Stomach (tissue), 9 donors: ENCODE measurements around the gene SMPD3. TPM values are rescaled to one million over a fixed set of nuclear protein-coding genes. Genes with fewer than 3 reads are reported as not detected.

Experiments
- DNase-seq, 2 donors: peaks; one replicate each; pipeline versions ENCODE4 v3.0.0 to v3.0.0-alpha.2; 2013 to 2019
- H3K27ac ChIP-seq, 5 donors: fragments of 200-600 bp in 4 of 5; sonication (generic) in 4 of 5; one replicate each; pipeline ENCODE4 v1.5.1; 2013 to 2019; ENCODE audit warnings: mild to moderate bottlenecking in 1 of 5, moderate library complexity in 1 of 5
- H3K27me3 ChIP-seq, 3 donors: fragments of 200-600 bp; sonication (generic); one replicate each; pipeline ENCODE4 v1.5.1; 2017 to 2019; ENCODE audit warnings: mixed run types in 1 of 3
- H3K36me3 ChIP-seq, 4 donors: fragments of 200-600 bp; sonication (generic); 1 replicate in 3 of 4; 2 replicates in 1 of 4; pipeline ENCODE4 v1.5.1; 2016 to 2019
- H3K4me1 ChIP-seq, 4 donors: fragments of 200-600 bp; sonication (generic); one replicate each; pipeline ENCODE4 v1.5.1; 2016 to 2019
- H3K4me3 ChIP-seq, 4 donors: fragments of 200-600 bp; sonication (generic) in 3 of 4; one replicate each; pipeline ENCODE4 v1.5.1; 2016 to 2019; ENCODE audit warnings: mild to moderate bottlenecking in 1 of 4
- H3K9me3 ChIP-seq, 4 donors: fragments of 200-600 bp; sonication (generic); one replicate each; pipeline ENCODE4 v1.5.1; 2016 to 2019
- EP300 ChIP-seq: sonication (generic); formaldehyde crosslinking; IDR thresholded peaks from one replicate; pipeline ENCODE4 v1.6.1; 2017; ENCODE audit warnings: antibody characterized with exemption
- POLR2A ChIP-seq, 4 donors: fragments of 450-650 bp; IDR thresholded peaks; one replicate each; pipeline ENCODE4 v1.6.1; 2016; ENCODE audit warnings: antibody characterized with exemption in 4 of 4, control low read depth in 2 of 4, mild to moderate bottlenecking in 1 of 4, moderate library complexity in 1 of 4
- POLR2AphosphoS5 ChIP-seq, 3 donors: sonication (generic); formaldehyde crosslinking; IDR thresholded peaks; one replicate each; pipeline ENCODE4 v1.6.1; 2016; ENCODE audit warnings: antibody characterized with exemption in 3 of 3
- WGBS, 5 donors: extraction: QIAGEN DNeasy Blood & Tissue Kit in 3 of 5; methylation state at CpG; one replicate each; pipeline versions ENCODE4 v1.1.5 to v1.1.7; 2013 to 2018; 5-methylcytosine and 5-hydroxymethylcytosine counted together
- intact Hi-C: fragments of 100-400 bp; cut with DNase I; formaldehyde crosslinking; loops from one replicate; pipeline ENCODE4 v1.15.1; 2023; ENCODE audit warnings: low total_unique reads
- polyA plus RNA-seq, 3 donors: library from polyadenylated mRNA; stranded (reverse); fragments of 200-250 nt; gene quantifications; one replicate each; pipeline ENCODE4 v1.2.3, GENCODE V29; 2013
- total RNA-seq, 5 donors: library from RNA; depleted of rRNA; stranded (reverse); fragments of >200 nt; gene quantifications; one replicate each; pipeline versions ENCODE4 v1.1.0 to v1.2.3, GENCODE V29; 2014 to 2016
- TF ChIP-seq, protein P1 (sequence below), 7 experiments: fragments of 450-650 bp in 4 of 7; fragments of 200-600 bp in 3 of 7; sonication (generic) in 3 of 7; IDR thresholded peaks; one replicate each; pipeline ENCODE4 v1.5.1; 2016 to 2019; ENCODE audit warnings: antibody characterized with exemption in 7 of 7, control low read depth in 2 of 7, mild to moderate bottlenecking in 1 of 7
- donor health status: healthy with polysubstance abuse.
- donor health status: Bipolar disorder and iron deficiency.
- donor health status: healthy.

SMPD3 gene
- total and polyA plus RNA-seq, 8 donors, result 1.7 to 110 (median 53.7) TPM

DNA sequence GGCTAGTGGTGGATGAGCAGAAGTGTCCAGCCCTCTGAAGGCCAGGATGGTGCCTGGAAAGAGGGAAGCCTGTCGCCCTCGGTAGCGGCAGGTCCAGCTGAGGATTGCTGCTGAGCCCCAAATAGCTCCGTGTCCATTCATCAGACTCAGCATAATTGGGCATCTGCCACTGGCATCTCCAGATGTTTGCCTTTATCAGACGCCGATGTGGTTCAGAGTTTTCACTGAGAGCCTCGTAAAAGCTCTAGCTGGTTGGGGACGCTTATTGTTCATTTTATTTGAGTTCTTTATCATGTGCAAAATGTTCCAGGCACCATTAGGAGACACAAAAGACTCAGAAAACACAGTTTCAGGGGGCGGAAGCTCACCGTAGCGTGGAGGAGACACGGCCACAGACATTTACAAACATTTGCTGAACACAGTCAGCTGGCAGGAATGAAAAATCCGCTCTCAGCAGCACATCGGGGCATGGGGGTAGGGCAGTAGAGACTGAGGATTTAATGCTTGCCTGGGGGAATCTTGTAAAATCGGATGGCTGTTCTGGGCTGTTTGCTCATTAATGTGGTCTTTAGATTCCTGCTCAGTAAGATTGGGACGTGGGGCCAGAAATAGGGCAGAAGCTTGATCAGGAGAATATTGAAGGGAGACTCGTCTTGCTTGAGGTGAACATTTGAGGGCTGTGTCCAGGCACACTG is 41.7 kb downstream of the SMPD3 start:
- 15 to 37% (median 19%) methylated on average over 17 of the region's 17 CpGs for whole genome bisulfite sequencing, 5 donors
- TF ChIP-seq, protein P1, sequence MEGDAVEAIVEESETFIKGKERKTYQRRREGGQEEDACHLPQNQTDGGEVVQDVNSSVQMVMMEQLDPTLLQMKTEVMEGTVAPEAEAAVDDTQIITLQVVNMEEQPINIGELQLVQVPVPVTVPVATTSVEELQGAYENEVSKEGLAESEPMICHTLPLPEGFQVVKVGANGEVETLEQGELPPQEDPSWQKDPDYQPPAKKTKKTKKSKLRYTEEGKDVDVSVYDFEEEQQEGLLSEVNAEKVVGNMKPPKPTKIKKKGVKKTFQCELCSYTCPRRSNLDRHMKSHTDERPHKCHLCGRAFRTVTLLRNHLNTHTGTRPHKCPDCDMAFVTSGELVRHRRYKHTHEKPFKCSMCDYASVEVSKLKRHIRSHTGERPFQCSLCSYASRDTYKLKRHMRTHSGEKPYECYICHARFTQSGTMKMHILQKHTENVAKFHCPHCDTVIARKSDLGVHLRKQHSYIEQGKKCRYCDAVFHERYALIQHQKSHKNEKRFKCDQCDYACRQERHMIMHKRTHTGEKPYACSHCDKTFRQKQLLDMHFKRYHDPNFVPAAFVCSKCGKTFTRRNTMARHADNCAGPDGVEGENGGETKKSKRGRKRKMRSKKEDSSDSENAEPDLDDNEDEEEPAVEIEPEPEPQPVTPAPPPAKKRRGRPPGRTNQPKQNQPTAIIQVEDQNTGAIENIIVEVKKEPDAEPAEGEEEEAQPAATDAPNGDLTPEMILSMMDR (IDR thresholded peaks at IDR 0.05), result no peak
- TF ChIP-seq EP300 (no peak), POLR2AphosphoS5 (IDR thresholded peaks at IDR 0.05) (no peak), POLR2A (IDR thresholded peaks at IDR 0.05) (no peak)
- peak in 1 of 2 donors; percentile 44 for DNase-seq

DNA sequence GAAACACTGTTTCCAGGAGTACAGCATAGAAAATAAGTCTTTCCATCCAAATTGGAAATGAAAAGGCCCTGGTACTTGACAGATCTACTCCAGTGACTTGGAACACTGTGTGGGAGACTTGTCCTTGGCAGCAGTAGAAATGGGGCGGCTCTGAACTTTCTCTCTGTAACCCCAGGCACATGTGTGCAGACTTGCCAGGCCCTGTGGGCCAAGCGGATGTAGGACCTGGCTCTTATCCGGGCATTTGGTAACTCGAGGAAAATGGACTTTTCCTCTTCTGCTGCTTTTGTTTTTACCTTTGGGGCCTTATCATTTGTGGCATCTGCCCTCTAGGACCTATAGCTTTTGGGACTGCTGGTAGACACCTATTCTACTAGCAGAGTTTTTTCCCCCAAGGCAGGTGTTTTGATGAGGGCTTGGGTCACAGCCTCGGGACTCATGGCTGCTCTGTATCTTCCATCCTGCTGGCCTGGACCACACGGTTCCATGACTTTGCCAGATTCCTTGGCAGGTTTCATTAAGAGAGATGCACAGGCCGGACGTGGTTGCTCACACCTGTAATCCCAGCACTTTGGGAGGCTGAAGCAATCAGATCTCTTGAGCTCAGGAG is 43.5 kb downstream of the SMPD3 start:
- H3K27me3 ChIP-seq, result peaks cover 0 to 12% (median 0%) of the 10 kb centered on the region in 3 donors
- TF ChIP-seq, protein P1 (IDR thresholded peaks at IDR 0.05), result no peak
- TF ChIP-seq POLR2A (IDR thresholded peaks at IDR 0.05) (no peak), POLR2AphosphoS5 (IDR thresholded peaks at IDR 0.05) (no peak)
- H3K4me3 ChIP-seq, result no peak overlapping the region
- intact Hi-C loops, result loop anchor here (10.0 kb wide), 1 partner anchor 100 kb away; no protein-coding TSS in a partner anchor
- no peaks in the 10 kb centered on the region for H3K9me3 ChIP-seq
- no peaks in the 10 kb centered on the region for H3K36me3 ChIP-seq
- peak in 1 of 2 donors; percentile 42 for DNase-seq
- peak overlapping the region in 1 of 5 donors; percentile 4 for H3K27ac ChIP-seq
- H3K4me1 ChIP-seq, result peaks cover 7 to 18% (median 10%) of the 10 kb centered on the region in 4 donors
- 41 to 66% (median 46%) methylated on average over 8 of the region's 8 CpGs for WGBS, 5 donors

More for the DNA sequence above, 41.7 kb downstream of the SMPD3 start:
- H3K27ac ChIP-seq, result peak overlapping the region; percentile 28 to 58 (median 43)
- no peaks in the 10 kb centered on the region for H3K9me3 ChIP-seq
- no peaks in the 10 kb centered on the region for H3K36me3 ChIP-seq
- no peak overlapping the region for H3K4me3 ChIP-seq
- peaks cover 7 to 18% (median 10%) of the 10 kb centered on the region in 4 donors for H3K4me1 ChIP-seq
- H3K27me3 ChIP-seq, result peaks cover 0 to 16% (median 0%) of the 10 kb centered on the region in 3 donors
- intact Hi-C loops, result loop anchor here (10.0 kb wide), 1 partner anchor 98 kb away; no protein-coding TSS in a partner anchor

DNA sequence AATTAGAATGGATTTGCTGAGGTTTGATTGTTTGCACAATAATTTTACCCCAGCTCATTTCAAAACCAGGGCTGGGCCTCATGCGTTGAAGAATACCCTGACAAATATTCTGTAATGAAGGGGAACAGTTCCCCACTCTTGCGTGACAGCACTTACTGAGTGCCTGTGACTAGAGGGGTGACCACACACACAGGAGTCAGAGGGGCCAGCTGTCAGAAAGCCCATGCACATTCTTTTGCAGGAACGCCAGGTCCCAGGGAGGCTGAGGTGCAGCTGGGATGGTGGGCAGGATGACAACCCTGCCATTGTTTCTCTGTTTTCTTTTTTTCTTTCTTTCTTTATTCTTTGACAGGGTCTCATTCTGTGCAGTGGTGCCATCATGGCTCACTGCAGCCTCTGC is 44.6 kb downstream of the SMPD3 start:
- no peak for DNase-seq
- intact Hi-C loops, result loop anchor here (10.0 kb wide), 1 partner anchor 101 kb away; no protein-coding TSS in a partner anchor
- H3K27me3 ChIP-seq, result peaks cover 0 to 3% (median 0%) of the 10 kb centered on the region in 3 donors
- no peaks in the 10 kb centered on the region for H3K9me3 ChIP-seq
- WGBS, 5 donors, result 82 to 94% (median 91%) methylated on average over 3 of the region's 3 CpGs
- H3K27ac ChIP-seq, result no peak overlapping the region
- H3K36me3 ChIP-seq, result no peaks in the 10 kb centered on the region
- peaks cover 7 to 18% (median 10%) of the 10 kb centered on the region in 4 donors for H3K4me1 ChIP-seq
- H3K4me3 ChIP-seq, result no peak overlapping the region
- TF ChIP-seq EP300 (no peak), POLR2AphosphoS5 (IDR thresholded peaks at IDR 0.05) (no peak), POLR2A (IDR thresholded peaks at IDR 0.05) (no peak)
- TF ChIP-seq, protein P1 (IDR thresholded peaks at IDR 0.05), result no peak

DNA sequence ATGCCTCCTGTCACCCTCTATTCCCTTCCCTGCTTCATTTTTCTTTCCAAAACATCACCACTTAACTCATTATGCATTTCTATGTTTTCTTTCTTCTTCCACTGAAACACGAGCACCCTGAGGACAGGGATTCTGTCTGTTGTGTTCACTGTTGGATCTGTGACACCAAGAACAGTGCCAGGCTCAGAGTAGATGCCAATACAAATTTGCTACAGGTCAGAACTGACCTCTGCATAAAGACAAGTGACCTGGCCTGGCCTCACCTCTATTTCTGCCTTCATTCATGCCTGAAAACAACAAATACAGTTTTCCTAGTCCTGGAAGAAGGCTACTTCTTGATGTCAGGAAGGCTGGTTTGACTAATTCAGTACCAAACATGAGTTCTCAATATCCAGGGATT is 45.1 kb downstream of the SMPD3 start:
- intact Hi-C loops, result loop anchor here (10.0 kb wide), 1 partner anchor 102 kb away; no protein-coding TSS in a partner anchor
- 18 to 48% (median 36%) methylated on average over 1 of the region's 1 CpG for WGBS, 5 donors
- Histone ChIP-seq H3K9me3 (no peaks in the 10 kb centered on the region), H3K4me1 (peaks cover 7 to 18% (median 10%) of the 10 kb centered on the region in 4 donors), H3K4me3 (no peak overlapping the region), H3K27ac (no peak overlapping the region), H3K36me3 (no peaks in the 10 kb centered on the region), H3K27me3 (no peaks in the 10 kb centered on the region)
- DNase-seq, result no peak
- TF ChIP-seq POLR2A (IDR thresholded peaks at IDR 0.05), result no peak
- TF ChIP-seq EP300, result no peak
- TF ChIP-seq POLR2AphosphoS5 (IDR thresholded peaks at IDR 0.05), result no peak
- TF ChIP-seq, protein P1 (IDR thresholded peaks at IDR 0.05), result no peak
